ENCODE measurements around the gene AKT1. TPM values are rescaled to one million over a fixed set of nuclear protein-coding genes. Genes with fewer than 3 reads are reported as not detected.

The AKT1 gene
- total RNA-seq, 1 donor from 2014 or later: 136 TPM

GRCh38 chr14:104725772-104726548, 69.6 kb downstream of the AKT1 start:
- DNase-seq (ENCODE audit: low read depth): no peak

- peak; percentile 74 for DNase-seq (ENCODE audit: low read depth)
These were observed 70.4 kb downstream of the AKT1 start for GRCh38 chr14:104724981-104725771.

- peak; percentile 62 for DNase-seq (ENCODE audit: low read depth)
These were observed 71.1 kb downstream of the AKT1 start for GRCh38 chr14:104724407-104724980.

- peak; percentile 63 for DNase-seq (ENCODE audit: low read depth)
These were observed 71.7 kb downstream of the AKT1 start, which contains the start of gene ADSS1 for GRCh38 chr14:104723651-104724406. TSS of gene ADSS1 (plus strand) at chr14:104724229. CDS start at chr14:104724271, 42 bp downstream.

- no peak for DNase-seq (ENCODE audit: low read depth)
These were observed 72.5 kb downstream of the AKT1 start for GRCh38 chr14:104722938-104723650.

- DNase-seq (ENCODE audit: low read depth): peak; percentile 92
These were observed 73.8 kb downstream of the AKT1 start for GRCh38 chr14:104721505-104722431.

Other genes with a start within 250 kb of the AKT1 start
- 0.67 TPM in 1 of 2 replicates, not detected in the other for gene C14orf180, start 216.0 kb downstream of the AKT1 start, total RNA-seq
- gene TMEM179, start 191.0 kb downstream of the AKT1 start, total RNA-seq: not detected in 2 replicates
- 87.3 and 113 TPM in 2 replicates for gene INF2, start 106.1 kb downstream of the AKT1 start, total RNA-seq
- gene ADSS1, start 71.5 kb downstream of the AKT1 start, total RNA-seq: 11.2 and 20.2 TPM in 2 replicates
- 173 and 212 TPM in 2 replicates for gene SIVA1, start 42.6 kb downstream of the AKT1 start, total RNA-seq
- gene ZBTB42, start 5.4 kb upstream of the AKT1 start, total RNA-seq: 7.6 TPM in 2 replicates
- 45.5 and 58.2 TPM in 2 replicates for gene CEP170B, start 69.5 kb upstream of the AKT1 start, total RNA-seq
- 0.10 TPM in 1 of 2 replicates, not detected in the other for gene PLD4, start 129.1 kb upstream of the AKT1 start, total RNA-seq
- 150 and 229 TPM in 2 replicates for gene AHNAK2, start 182.6 kb upstream of the AKT1 start, total RNA-seq
- 10.6 and 13.2 TPM in 2 replicates for gene CLBA1, start 190.0 kb upstream of the AKT1 start, total RNA-seq
- 12.9 and 15.9 TPM in 2 replicates for gene CDCA4, start 225.3 kb upstream of the AKT1 start, total RNA-seq